GM10847 (cell line): ENCODE data around the gene IL17RB.
A peak's percentile ranks its signal among the peaks of the same experiment; 100 is the strongest.

Experiments used
- POLR2A ChIP-seq: IDR thresholded peaks from 2 replicates; pipeline ENCODE4 v1.6.1; 2011; ENCODE audit not compliant: insufficient read length; ENCODE audit errors: extremely low read depth

Gene IL17RB

GRCh38 chr3:53858096-53858741, 11.9 kb downstream of the IL17RB start:
- TF ChIP-seq POLR2A = no peak

GRCh38 chr3:53859178-53859577, 12.8 kb downstream of the IL17RB start:
- no peak for TF ChIP-seq POLR2A

GRCh38 chr3:53860196-53860595, 13.8 kb downstream of the IL17RB start:
- no peak for TF ChIP-seq POLR2A

GRCh38 chr3:53862241-53862640, 15.9 kb downstream of the IL17RB start:
- no peak for TF ChIP-seq POLR2A

- TF ChIP-seq POLR2A = no peak
These were observed 16.8 kb downstream of the IL17RB start for GRCh38 chr3:53863145-53863544.

GRCh38 chr3:53865732-53866499, 19.5 kb downstream of the IL17RB start:
- no peak for TF ChIP-seq POLR2A

- TF ChIP-seq POLR2A = no peak
These were observed 34.3 kb downstream of the IL17RB start for GRCh38 chr3:53880396-53881345.

- TF ChIP-seq POLR2A = peak; percentile 88
These were observed 35.6 kb downstream of the IL17RB start, which contains the start of gene ACTR8 for GRCh38 chr3:53881691-53882593. ACTR8 (minus strand) TSS chr3:53882152; CDS start chr3:53882101, 51 bp downstream.

- TF ChIP-seq POLR2A = no peak
These were observed 36.6 kb downstream of the IL17RB start for GRCh38 chr3:53883008-53883407.

- TF ChIP-seq POLR2A = no peak
These were observed 38.3 kb downstream of the IL17RB start for GRCh38 chr3:53884623-53885022.

GRCh38 chr3:53885239-53885638, 38.9 kb downstream of the IL17RB start:
- no peak for TF ChIP-seq POLR2A

GRCh38 chr3:53887446-53887845, 41.1 kb downstream of the IL17RB start:
- no peak for TF ChIP-seq POLR2A

- TF ChIP-seq POLR2A = no peak
These were observed 41.9 kb downstream of the IL17RB start for GRCh38 chr3:53888232-53888631.

- no peak for TF ChIP-seq POLR2A
These were observed 44.5 kb downstream of the IL17RB start for GRCh38 chr3:53890726-53891475.
